ENCODE results near the gene STARD6. TPM values are rescaled to one million over a fixed set of nuclear protein-coding genes. Genes with fewer than 3 reads are reported as not detected.

STARD6 gene
- total RNA-seq, 1 donor from 2014 or later, result not detected

DNA sequence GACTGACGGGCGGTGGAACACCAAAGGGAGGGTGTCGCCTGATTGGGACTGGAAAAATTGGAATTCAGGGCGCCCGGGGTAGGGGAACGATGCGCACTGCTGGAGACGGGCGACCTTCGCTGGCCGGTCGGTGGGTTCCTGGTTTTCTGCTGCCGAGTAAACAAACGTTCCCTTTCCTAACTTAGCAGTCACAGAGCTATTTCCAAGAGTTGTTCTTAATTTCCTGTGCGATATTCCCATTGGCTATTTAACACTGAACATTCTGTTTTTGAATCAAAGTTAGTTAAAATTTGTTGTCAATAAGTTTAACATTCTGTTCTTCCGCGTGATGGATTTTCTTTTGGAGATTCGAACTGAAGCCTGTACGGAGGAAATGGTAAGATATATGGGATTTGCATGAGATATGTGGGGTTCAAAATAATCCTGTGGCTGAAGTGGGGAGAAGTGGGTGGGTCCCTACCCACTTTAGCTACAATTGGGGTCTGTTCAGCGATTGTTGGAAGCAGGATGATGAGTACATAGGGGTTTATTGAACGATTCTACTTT is 910 bp upstream of the STARD6 start:
- no peak for DNase-seq (ENCODE audit: low read depth)
- TF ChIP-seq, protein P1, sequence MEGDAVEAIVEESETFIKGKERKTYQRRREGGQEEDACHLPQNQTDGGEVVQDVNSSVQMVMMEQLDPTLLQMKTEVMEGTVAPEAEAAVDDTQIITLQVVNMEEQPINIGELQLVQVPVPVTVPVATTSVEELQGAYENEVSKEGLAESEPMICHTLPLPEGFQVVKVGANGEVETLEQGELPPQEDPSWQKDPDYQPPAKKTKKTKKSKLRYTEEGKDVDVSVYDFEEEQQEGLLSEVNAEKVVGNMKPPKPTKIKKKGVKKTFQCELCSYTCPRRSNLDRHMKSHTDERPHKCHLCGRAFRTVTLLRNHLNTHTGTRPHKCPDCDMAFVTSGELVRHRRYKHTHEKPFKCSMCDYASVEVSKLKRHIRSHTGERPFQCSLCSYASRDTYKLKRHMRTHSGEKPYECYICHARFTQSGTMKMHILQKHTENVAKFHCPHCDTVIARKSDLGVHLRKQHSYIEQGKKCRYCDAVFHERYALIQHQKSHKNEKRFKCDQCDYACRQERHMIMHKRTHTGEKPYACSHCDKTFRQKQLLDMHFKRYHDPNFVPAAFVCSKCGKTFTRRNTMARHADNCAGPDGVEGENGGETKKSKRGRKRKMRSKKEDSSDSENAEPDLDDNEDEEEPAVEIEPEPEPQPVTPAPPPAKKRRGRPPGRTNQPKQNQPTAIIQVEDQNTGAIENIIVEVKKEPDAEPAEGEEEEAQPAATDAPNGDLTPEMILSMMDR (IDR thresholded peaks at IDR 0.05; ENCODE audit: insufficient read depth, low read length, poor library complexity, severe bottlenecking), result no peak
- Histone ChIP-seq H3K27me3 (ENCODE audit: control insufficient read depth, insufficient read depth, low read length) (no peaks in the 10 kb centered on the region), H3K36me3 (ENCODE audit: control insufficient read depth, insufficient read depth, low read length) (no peaks in the 10 kb centered on the region), H3K4me3 (ENCODE audit: low read depth, low read length) (peak overlapping the region; percentile 83)

DNA sequence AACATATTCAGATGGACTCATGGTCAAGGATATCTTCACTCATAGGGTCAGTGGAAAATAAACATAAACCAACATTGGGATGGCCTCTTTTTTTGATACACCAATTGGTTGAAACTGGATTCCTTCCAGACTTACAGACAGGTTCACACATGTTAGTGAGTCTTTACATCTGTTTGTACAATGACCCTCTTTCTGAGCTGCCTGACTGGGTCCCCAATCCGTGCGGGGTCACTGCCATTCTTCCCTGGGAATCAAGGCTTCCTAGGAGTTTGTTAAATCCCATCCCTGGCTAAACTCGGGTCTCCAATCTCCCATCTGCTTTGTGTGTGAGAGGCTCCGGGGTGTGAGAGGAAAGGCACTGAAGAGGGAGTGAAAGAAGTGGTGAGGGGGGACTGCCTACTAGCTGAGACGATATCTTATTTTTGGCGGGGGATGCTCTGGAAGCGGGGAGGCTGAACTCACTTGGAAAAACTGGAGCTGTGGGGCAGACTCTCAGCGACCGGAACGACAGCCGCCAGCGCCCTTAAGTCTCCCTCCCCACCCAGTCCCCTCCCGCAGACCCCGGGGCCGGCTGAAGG is 487 bp downstream of the STARD6 start:
- Histone ChIP-seq H3K4me3 (ENCODE audit: low read depth, low read length) (peak overlapping the region; percentile 83), H3K36me3 (ENCODE audit: control insufficient read depth, insufficient read depth, low read length) (no peaks in the 10 kb centered on the region), H3K27me3 (ENCODE audit: control insufficient read depth, insufficient read depth, low read length) (no peaks in the 10 kb centered on the region)
- TF ChIP-seq, protein P1 (IDR thresholded peaks at IDR 0.05; ENCODE audit: insufficient read depth, low read length, poor library complexity, severe bottlenecking), result no peak
- no peak for DNase-seq (ENCODE audit: low read depth)

DNA sequence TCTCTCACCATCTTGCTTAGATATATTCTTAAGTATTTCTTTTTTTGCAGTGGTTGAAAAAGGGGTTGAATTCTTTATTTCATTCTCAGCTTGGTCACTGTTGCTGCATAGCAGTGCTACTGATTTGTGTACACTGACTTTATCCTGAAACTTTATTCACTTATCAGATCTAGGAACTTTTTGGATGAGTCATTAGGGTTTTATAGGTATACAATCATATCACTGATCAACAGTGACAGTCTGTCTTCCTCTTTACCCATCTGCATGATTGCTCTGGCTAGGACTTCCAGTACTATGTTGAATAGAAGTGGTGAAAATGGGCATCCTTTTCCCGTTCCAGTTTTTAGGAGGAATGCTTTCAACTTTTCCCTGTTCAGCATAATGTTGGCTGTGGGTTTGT is 6.5 kb downstream of the STARD6 start:
- TF ChIP-seq, protein P1 (IDR thresholded peaks at IDR 0.05; ENCODE audit: insufficient read depth, low read length, poor library complexity, severe bottlenecking), result no peak
- no peak overlapping the region for H3K4me3 ChIP-seq (ENCODE audit: low read depth, low read length)
- DNase-seq (ENCODE audit: low read depth), result no peak
- H3K27me3 ChIP-seq (ENCODE audit: control insufficient read depth, insufficient read depth, low read length), result no peaks in the 10 kb centered on the region
- H3K36me3 ChIP-seq (ENCODE audit: control insufficient read depth, insufficient read depth, low read length), result no peaks in the 10 kb centered on the region

DNA sequence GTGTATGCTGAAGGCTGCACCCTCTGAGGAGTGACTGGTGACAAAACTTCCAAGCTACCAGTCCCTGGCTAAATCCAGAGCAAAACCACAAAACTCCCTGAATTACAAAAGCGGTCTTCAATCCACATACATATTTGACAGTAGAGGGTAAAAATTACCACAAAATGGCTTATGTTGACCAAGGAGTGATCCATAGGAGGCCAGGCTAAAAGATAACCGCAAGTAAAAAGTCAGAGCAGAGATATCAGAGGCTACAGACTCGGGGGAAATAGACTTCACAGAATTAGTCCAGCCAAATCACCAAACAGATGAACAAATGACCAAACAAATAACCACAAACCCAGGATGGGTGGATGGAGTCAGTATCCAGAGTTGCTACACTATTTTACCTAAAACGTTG is 19.4 kb downstream of the STARD6 start:
- TF ChIP-seq, protein P1 (IDR thresholded peaks at IDR 0.05; ENCODE audit: insufficient read depth, low read length, poor library complexity, severe bottlenecking), result no peak
- H3K36me3 ChIP-seq (ENCODE audit: control insufficient read depth, insufficient read depth, low read length), result no peaks in the 10 kb centered on the region
- no peak for DNase-seq (ENCODE audit: low read depth)
- H3K27me3 ChIP-seq (ENCODE audit: control insufficient read depth, insufficient read depth, low read length), result no peaks in the 10 kb centered on the region
- H3K4me3 ChIP-seq (ENCODE audit: low read depth, low read length), result no peak overlapping the region

DNA sequence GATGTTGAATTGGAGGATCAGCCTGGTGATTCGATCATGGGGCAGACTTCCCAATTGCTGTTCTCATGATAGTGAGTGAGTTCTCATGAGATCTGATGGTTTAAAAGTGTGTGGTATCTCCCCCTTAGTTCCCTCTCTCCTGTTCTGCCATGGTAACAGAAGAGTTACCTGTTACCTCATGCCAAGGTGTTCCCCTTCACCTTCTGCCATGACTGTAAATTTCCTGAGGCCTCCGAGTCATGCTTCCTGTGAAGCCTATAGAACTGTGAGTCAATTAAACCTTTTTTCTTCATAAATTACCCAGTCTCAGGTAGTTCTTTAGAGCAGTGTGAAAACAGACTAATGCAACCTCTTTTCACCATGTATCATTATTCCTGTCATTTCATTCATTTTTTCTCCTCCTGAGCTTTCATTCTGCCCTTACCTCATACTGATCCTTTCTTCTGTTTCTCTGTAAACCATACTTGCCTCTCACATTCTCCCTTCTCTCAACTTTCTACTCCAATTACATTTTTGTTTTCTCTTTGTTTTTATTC is 22.0 kb downstream of the STARD6 start:
- H3K36me3 ChIP-seq (ENCODE audit: control insufficient read depth, insufficient read depth, low read length), result no peaks in the 10 kb centered on the region
- no peaks in the 10 kb centered on the region for H3K27me3 ChIP-seq (ENCODE audit: control insufficient read depth, insufficient read depth, low read length)
- TF ChIP-seq, protein P1 (IDR thresholded peaks at IDR 0.05; ENCODE audit: insufficient read depth, low read length, poor library complexity, severe bottlenecking), result no peak
- no peak for DNase-seq (ENCODE audit: low read depth)
- H3K4me3 ChIP-seq (ENCODE audit: low read depth, low read length), result no peak overlapping the region
